AG20443 (cell line): Measurements from ENCODE around the gene PCSK2.

Experiments
- DNase-seq: peaks from one replicate; pipeline ENCODE4 v3.0.0; 2012; ENCODE audit warnings: low spot score, mixed read lengths

Gene PCSK2

DNA sequence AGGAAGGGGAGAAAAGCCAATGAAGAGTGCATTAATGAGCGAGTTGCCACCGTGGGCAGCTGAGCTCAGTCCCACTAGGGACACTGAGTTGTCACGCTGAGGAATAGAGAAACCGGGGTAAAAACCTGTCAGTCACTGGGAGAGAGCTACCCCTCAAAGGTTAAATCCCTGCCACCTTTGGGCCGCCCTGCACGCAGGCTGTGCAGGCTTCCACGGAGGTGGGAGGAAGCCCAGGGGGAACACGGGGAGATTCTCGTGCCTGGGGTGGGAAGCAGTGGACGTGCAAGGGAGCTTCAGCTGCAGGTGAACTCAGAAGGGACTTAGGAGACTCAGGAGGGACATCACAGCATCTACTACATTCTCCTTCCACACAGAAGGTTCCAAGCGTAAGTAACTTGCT, 253.9 kb downstream of the PCSK2 start:
- no peak for DNase-seq

DNA sequence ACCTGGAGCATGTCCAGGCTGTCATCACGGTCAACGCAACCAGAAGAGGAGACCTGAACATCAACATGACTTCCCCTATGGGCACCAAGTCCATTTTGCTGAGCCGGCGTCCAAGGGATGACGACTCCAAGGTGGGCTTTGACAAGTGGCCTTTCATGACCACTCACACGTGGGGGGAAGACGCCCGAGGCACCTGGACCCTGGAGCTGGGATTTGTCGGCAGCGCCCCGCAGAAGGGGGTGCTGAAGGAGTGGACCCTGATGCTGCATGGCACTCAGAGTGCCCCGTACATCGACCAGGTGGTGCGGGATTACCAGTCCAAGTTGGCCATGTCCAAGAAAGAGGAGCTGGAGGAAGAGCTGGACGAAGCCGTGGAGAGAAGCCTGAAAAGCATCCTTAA, 254.8 kb downstream of the PCSK2 start:
- DNase-seq, result no peak

DNA sequence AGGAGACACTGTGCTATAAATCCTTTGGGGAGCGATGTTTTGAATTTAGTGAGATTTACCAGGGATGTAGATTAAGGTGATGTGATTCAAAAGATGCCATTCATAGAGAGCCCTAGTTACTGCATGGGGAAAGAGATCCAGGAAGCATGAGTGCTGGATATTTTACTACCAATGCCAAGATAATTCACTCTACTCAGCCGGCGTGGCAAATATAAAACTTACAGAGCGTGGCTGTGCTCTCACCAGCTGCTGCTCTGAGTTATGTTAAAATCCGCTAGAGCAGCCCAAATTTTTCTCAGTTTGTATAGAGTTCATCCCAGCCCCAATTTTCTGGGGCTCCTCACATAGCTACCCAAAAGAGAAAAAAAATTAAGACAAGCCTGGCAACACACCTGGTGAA, 255.7 kb downstream of the PCSK2 start:
- no peak for DNase-seq

DNA sequence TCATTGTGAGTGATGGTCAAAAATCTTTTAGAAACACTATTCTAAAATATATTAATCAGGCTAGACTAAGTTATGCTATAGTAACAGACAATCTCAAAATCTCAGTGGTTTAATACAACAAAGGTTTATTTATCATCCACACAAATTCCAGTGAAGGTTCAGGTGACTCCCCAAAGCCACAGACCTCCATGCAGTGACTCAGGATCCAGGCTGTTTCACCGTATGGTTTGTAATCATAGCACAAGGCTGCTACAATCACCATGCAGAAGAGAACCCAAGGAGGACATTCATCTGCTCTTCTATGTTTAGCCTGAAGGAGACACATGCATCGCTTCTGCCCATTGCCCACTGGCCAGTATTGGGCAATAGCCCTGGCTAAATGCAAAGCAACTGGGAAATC, 258.2 kb downstream of the PCSK2 start:
- DNase-seq, result no peak

DNA sequence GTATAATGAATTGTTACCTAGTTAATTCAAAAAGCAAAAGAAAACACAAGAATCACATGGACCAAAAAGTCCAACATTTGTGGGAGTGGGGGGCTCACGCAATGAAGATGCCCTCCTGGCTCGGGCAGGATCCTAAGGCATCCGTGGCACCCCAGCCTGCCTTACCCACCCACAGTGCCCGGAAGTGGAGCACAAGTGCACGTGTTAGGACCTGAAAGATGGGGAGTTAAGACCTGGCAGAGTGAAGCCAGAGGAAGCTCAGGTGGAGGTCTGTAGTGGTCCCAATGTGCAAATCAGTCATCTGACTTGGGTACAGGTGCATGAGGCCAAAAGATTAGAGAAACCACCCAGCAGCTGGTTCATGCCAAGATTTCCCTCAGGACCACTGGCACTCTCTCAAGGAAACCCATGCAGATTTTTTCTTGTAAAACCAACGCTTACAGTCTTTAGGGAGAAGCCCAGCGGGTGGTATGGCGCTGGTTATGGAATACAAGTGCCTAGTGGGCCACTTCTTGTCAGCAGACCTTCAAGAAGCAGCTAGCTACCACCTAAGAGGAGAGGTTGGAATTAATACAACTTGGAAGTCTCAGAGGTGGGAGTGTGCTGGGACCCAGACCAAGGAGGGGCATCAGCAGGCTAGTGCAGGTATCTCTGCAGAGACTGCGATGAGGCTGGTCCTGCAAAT, 262.2 kb downstream of the PCSK2 start:
- DNase-seq, result no peak

DNA sequence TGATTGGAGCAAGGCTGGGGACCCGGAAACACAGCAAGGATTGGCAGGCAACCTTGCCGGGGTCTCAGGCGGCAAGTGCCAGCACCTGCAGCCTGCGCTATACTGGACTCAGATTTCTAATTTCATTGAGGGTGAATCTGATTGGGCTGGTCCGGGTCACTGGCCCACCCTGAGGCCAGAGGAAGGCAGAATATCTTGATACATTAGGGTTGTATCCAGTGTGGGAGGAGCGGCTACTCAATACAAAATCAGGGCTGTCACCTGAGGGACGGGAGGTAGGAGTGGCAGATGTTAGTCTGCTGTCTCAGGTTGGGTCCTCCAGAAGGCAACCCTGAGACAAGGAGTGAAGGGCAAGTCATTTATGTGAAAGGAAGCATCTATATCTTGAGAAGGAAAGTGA, 263.7 kb downstream of the PCSK2 start:
- DNase-seq, result no peak

DNA sequence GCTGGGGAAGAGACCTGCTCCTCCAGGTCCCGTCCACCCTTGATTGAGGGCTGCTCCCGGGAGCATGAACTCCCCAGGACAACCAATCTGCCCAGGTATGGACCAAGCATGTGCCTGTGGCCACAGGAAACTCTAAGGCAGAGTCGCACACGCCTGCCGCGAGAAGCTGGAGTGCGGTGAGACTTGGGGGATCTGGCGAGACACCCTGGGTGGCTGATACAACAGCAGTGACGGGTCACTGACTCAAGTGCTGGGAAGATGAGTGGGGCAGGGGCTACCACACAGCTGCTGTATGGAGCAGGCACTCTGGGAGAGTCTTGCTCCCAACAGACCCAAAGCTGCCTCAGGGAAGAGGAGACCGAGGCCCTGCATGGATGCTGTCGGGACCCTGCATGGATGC, 264.2 kb downstream of the PCSK2 start:
- no peak for DNase-seq

DNA sequence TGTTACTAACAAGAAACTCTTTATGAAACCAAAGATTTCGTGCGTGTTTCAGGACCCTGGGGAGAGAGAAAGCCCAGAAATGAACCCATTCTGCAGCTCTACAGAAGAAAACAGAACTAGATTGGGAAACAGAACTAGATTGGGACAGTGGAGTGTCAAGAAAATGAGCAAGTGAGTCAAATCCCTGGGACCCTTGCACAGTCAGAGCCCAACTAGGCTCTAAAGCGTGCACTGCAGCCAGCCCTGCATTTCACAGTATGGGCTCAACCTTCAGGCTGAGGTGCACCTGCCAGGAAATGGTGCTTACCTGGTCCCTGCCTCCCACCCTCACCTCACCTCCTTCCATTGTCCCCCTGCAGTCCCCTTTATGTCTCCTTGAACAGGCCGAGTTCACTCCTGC, 264.6 kb downstream of the PCSK2 start:
- no peak for DNase-seq

DNA sequence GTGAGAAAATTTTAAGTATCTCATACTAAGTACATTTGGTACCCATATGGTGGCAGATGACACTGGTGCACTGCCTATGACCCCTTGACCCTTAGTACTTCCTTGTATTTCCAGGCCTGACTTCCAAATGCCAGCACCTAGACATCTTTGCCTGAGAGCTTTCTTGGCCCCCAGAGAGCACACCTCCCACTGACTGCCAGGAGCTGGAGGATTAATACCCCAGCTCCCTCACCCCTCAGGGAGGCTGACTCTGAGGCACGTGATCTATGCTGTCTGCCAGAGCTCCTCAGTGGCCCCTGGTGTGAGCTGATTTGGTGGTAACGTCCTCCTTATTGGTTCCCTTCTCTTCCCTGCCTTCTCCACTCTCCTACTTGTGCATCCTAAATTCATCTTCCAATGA, 266.3 kb downstream of the PCSK2 start:
- DNase-seq, result no peak

DNA sequence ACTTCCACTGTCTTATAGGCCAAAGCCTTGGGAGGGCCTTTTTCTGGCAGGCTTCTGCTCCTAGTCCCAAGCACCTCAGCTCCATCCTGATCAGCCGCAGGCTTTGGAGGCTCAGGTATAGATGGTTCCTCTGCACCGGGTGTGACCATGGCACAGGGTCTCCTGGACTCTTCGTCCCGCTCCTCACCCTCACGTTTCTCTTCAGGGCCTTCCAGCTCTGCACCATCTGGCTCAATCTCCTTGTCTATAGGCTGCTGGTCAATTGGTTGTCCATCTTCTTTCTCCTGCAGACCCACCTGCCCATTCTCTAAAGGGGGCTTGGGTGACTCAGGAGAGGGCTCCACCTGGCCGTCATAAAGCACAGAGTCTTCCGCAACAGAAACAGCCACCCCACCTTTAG, 267.4 kb downstream of the PCSK2 start:
- no peak for DNase-seq

DNA sequence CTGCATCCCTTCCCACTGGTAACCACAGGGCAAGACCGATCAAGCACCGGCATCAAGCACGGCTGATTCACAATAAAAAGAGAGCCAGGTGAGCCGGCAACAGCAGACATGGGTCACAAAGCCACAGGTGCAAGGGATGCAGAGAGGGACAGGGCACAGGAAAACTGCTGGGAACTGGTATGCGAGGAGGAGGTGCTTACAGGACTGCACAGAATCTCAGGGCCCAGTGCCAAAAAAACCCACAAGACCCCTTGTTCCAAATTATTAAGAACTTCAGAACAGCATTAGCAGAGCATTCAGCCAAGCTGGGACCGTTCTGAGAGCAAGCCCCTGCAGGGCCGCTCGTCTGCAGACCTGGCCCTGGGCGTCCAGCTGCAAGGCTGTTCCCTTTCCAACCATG, 269.0 kb downstream of the PCSK2 start:
- DNase-seq, result no peak

DNA sequence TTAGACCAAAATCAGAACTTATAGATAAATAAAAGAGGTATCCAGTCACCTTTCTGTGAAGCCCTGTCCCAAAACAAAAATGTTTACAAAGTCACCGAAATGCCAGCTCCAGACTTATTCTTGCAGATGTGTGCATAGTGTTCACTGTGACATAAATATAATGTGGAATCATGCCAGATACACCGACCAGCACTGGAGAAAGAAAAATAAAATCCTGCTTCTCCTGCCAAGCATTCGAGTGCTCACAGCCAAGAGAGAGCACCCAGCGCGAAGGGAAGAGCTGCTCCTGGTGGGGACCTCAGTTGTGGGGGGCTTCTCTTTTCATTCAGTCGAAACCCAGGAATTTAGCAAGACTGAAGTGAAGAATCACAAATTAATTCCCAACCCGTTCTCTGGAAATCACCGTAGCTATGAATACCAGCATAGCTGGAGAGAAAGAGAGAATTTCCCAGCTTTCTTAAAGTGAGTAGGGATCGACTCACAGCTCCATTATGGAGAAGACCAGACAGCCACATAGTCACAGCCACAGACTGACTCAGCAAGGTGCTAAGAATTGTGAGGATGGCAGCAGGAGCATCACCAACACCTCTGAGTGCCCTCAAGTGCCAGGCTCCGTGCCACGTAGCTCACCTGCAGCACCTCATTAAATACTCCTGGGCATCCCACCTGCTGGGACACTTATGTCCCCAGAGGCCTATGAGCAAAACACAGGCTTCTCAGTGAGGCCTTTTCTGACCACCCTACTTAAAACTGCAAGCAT, 271.2 kb downstream of the PCSK2 start:
- DNase-seq, result no peak

DNA sequence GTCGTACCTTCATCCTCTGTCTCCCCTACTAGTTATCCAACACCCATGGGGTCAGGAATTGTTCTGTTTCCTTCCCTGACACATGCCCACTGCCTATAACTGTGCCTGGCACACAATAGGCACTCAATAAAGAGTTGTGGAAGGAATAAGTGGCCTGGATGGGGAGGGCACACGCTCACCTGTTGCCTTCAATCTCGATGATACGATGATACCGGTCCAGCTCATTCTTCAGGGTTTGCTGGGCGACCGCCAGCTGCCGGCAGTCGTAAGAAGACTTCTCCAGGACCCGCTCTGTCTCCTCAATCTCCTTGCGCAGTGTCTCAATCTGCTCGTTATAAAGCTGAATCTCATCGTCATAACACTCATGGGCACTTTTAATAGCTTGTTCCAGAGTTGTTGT, 271.8 kb downstream of the PCSK2 start:
- DNase-seq, result no peak

DNA sequence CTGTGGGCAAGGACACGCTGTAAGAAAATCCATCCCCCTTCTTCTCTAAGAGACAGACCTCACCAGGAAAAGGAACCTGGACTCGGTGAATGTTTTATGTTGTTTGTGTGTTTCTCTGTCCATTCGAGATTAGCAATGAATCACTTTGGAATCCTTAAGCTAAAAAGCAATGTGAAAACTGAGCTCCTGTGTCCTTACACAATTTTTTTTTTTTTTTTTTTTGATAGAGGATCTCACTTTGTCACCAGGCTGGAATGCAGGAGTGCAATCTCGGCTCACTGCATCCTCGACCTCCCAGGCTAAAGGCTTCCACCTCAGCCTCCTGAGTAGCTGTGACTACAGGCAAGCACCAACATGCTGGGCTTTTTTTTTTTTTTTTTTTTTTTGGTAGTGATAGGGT, 272.2 kb downstream of the PCSK2 start:
- DNase-seq, result no peak

DNA sequence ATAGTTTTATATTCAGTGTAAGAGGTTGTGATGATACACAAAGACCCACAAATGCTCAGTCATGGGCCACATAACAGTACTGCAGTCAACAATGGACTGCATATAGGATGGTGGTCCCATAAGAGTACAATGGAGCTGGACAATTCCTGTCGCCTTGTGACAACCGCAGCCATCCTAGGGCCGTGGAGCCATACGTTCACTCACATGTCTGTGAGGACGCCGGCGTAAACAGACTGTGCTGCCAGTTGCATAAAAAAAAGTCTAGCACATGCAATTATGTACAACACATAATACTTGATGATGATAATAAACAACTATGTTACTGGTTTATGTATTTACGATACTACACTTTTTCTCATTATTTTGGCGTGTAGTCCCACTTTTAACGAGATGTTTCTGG, 273.4 kb downstream of the PCSK2 start:
- DNase-seq, result no peak

DNA sequence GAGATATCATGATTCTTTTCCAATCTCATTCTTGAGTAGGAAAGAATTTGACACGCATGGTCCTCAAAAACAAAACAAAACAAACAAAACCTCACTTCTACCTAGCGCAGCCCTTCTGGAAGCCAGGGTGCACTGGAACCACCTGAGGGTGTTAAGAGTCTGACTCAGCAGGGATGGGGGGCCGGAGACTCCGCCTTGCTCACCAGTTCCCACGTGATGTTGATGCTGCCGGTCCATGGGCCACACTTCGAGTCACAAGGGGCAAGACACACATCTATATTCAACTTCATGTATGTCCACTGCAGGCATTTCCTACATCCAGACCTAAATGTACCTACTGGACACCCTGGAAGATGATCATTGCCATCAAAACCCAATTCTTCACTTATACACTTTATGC, 274.0 kb downstream of the PCSK2 start:
- no peak for DNase-seq

DNA sequence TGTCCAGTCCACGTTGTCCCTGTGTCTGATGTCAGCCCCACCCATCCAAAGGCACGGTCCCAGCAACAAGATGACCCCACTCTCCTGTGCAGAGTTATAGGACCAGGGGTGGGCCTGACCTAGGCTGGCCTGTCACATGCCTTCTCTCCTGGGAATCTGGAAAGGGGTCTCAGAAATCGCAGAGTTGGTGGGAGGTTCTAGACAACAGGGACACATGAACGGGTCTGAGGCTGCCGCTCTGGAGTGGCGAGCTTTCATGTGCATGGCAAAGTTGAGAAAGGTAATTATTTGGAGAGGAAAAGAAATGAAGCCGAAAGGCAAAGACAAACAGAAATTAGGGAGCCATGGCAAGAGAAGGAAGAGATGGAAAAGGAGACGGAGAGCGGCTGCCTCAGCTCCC, 274.9 kb downstream of the PCSK2 start:
- no peak for DNase-seq

DNA sequence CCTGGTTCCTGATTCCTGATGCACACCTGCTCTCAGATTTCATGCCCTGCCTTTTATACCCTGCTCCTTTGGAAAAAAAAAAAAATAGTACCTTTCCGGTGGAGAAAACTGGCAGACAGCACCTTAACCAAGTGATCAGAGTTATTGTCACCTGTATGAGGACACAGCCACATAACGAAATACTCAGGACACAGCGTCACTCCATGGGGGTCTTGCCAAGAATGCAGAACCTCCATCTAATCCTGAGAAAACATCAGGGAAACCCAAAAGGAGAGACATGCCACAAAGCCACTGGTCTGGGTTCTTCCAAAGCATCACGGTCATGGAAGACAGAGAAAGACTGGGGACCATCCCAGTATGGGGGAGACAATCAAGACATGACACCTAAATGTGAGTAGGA, 275.3 kb downstream of the PCSK2 start:
- no peak for DNase-seq

DNA sequence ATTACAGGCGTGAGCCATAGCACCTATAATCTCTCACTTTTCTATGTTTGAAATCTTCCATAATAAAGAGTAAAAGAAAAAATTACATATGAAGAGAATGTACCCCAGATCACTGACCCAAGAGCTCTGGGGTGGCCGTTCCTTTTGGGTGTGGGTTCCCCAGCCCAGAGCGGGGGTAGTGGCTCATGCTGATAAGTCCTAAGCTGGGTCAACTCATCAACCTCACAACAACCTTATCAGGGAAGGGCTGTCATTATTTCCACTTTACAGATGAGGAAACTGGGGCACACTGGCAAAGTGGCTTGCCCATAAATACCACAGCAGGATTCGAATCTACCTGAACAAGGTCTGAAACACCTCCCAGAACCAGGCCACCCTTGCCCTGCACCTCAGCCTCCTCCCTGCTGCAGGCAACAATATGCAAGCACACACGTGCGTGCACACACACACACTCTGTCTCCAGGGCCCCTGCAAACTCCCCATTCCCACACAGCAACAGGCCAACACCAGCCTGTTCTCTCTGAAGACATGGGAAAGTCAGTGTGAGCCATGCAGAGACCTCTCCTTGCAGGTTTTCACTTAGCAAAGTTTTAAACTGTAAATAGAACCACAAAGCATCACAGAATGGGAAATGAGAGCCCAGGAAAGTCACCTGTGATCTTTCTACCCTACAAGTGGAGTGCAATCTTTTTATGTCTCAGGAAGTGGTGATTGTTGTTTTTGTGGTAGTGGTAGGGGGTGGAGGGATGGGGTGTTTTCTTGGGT, 276.6 kb downstream of the PCSK2 start:
- no peak for DNase-seq

DNA sequence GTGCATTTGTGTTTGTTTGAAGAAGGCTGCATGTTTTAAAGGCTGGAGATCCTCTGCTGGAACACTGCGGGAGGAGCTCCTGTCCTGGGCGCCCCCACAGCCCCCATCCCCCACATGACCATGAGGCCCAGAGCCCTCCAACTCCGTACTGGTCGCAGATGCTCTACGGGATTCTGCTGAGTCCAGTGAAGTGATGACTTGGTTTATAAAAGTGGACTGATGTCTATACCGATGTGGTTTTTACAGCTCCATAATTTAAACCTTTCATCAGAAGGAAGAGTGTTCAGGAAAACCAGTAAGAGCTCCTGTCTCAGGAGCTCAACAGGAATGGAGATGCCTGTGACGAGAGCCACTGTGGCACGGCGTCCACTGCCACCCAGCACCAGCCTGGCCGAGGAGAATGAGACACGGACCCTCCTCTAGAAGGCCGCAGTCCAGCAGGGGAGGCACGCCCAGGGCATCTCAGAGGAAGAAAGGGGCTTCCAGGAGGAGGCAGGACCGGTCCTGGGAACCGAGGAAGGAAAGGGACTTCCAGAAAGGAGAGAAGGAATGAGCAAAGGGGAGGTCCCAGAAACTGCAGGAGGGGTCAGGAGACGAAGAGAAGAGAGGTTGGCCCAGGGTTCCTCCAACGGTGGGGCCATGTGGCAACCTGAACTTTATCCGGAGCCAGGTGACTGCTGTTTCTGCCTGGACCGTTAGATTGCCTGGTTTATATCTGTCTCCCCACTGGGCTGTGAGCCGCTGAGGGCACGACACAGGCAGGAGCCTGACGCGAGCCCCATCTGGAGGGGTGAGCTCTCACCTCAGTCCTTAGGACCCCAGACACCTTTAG, 277.4 kb downstream of the PCSK2 start:
- no peak for DNase-seq

DNA sequence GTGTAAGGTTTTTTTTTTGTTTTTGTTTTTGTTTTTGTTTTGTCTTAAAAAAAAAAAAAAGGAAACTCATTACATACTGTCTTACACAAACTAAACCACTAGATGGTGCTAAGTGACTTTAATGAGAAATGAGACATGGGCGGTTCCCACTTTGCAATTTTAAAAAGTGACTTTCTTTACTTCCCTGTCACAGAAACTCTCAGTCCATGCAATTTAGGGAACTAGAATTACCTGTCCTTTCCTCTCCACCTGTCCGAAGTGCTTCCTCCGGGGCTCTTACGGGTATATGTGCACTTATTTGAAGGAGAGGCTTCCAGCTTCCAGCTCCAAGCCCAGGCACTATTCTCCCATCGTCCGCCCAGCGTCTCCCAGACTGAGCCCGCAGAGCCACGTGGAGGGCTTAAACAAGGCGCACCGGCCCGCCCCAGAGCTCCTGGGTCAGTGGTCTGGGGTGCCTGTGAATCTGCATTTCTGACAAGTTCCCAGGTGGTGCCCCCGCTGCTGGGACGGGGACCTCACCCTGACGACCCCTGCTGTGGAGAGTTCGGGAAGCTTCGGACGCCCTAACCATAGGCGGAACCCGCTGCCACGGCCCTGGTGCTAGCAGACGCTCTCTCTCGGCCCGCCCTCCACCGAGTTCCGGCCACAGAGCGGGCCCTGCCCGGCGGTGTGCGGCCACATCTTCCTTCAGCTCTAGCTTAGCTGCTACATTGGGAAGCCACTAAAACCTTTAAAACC, 278.2 kb downstream of the PCSK2 start:
- DNase-seq, result peak; percentile 78
